ENCODE measurements around the gene RRAGB.
"Not testable (repeated sequence)": the region's sequence is repeated elsewhere in the genome, so short reads cannot be mapped to it uniquely, and the experiment has no call there.

RRAGB gene

DNA sequence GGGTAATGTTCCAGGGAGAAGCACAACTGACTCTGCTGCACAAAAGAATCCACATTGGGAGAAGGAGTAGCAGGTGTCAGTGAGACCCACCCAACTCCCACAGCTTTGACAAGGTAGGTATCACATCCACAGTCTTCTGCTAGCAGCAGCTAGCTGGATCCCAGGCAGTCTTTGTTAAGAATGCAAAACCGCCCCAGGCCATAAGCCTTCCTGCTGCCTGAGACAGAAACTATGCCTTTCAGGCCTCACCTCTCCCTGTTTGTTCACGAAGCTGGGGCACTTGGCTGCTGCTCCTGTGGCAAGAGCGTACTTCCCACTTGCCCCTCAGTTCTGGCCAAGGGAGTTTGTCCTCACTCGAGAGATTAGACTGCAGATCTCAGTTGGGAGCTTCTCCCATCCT, 21.4 kb downstream of the RRAGB start:
- TF ChIP-seq, protein P1, sequence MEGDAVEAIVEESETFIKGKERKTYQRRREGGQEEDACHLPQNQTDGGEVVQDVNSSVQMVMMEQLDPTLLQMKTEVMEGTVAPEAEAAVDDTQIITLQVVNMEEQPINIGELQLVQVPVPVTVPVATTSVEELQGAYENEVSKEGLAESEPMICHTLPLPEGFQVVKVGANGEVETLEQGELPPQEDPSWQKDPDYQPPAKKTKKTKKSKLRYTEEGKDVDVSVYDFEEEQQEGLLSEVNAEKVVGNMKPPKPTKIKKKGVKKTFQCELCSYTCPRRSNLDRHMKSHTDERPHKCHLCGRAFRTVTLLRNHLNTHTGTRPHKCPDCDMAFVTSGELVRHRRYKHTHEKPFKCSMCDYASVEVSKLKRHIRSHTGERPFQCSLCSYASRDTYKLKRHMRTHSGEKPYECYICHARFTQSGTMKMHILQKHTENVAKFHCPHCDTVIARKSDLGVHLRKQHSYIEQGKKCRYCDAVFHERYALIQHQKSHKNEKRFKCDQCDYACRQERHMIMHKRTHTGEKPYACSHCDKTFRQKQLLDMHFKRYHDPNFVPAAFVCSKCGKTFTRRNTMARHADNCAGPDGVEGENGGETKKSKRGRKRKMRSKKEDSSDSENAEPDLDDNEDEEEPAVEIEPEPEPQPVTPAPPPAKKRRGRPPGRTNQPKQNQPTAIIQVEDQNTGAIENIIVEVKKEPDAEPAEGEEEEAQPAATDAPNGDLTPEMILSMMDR (IDR thresholded peaks at IDR 0.05; ENCODE audit: control insufficient read depth, extremely low read depth, insufficient read depth): no peak
- no peak overlapping the region for H3K4me3 ChIP-seq (ENCODE audit: low read depth, low read length)
- DNase-seq (ENCODE audit: low read depth): no peak

DNA sequence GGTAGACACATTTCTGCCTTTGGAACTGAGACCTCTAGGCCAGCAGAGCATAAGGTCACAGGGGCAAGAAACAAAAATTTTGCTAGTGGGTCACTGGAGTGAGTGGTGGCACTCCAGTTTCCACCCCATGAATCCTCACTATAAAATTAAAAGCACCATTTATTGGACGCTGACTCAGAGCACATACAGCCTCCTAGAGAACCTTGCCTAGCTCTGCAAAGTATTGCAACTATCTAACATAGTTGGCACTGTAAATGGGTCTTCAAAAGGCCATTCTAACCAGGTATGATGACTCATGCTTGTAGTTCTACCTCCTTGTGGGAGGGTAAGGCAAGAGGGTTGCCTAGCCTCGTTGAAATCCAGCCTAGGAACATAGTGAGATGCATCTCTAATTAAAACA, 25.1 kb downstream of the RRAGB start:
- no peak for DNase-seq (ENCODE audit: low read depth)
- H3K4me3 ChIP-seq (ENCODE audit: low read depth, low read length): no peak overlapping the region
- TF ChIP-seq, protein P1 (IDR thresholded peaks at IDR 0.05; ENCODE audit: control insufficient read depth, extremely low read depth, insufficient read depth): no peak

DNA sequence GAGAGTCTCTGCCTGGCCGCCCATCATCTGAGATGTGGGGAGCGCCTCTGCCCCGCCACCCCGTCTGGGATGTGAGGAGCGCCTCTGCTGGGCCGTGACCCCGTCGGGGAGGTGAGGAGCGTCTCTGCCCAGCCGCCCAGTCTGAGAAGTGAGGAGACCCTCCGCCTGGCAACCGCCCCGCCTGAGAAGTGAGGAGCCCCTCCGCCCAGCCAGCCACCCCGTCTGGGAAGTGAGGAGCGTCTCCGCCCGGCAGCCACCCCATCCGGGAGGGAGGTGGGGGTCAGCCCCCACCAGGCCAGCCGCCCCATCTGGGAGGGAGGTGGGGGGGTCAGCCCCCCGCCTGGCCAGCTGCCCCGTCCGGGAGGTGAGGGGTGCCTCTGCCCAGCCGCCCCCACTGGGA, 30.9 kb downstream of the RRAGB start:
- not testable (repeated sequence) for H3K4me3 ChIP-seq (ENCODE audit: low read depth, low read length); DNase-seq (ENCODE audit: low read depth)

DNA sequence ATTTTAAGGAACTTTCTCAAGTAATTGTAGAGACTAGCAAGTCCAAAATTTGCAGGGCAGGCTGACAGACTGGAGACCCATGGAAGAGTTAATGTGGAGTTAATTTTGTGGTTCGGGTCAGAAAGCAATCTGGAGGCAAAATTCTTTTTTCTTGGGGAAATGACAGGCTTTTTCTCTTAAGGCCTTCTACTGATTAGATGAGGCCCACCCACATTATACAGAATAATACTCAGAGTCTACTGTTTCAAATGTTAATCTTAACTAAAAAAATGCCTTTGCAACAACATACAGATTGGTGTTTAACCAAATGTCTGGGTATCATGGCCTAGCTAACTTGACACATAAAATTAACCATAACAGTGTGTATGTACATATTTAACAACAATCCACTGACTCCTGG, 32.7 kb downstream of the RRAGB start:
- DNase-seq (ENCODE audit: low read depth): no peak
- TF ChIP-seq, protein P1 (IDR thresholded peaks at IDR 0.05; ENCODE audit: control insufficient read depth, extremely low read depth, insufficient read depth): no peak
- no peak overlapping the region for H3K4me3 ChIP-seq (ENCODE audit: low read depth, low read length)

DNA sequence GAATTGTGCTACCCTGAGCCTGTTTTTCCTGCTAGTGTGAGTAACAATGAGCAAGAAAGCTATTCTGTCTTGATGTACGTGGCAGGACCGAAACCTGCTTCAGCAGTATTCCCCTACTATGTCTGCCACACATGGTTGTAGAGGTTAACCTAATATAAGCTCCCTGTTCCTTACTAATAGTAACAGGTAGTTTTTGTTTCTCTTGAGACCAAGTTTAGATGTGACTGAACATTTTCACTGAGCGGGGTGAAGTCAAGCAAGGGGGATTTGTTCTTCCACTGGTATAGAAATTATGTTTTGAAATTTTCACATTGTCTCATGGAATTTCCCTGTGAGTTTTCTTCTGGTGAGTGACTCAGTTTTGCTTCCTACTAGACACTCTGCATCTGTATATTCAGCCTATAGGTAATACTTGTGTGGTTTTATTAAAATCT, 37.3 kb downstream of the RRAGB start:
- DNase-seq (ENCODE audit: low read depth): no peak
- TF ChIP-seq, protein P1 (IDR thresholded peaks at IDR 0.05; ENCODE audit: control insufficient read depth, extremely low read depth, insufficient read depth): no peak
- no peak overlapping the region for H3K4me3 ChIP-seq (ENCODE audit: low read depth, low read length)

DNA sequence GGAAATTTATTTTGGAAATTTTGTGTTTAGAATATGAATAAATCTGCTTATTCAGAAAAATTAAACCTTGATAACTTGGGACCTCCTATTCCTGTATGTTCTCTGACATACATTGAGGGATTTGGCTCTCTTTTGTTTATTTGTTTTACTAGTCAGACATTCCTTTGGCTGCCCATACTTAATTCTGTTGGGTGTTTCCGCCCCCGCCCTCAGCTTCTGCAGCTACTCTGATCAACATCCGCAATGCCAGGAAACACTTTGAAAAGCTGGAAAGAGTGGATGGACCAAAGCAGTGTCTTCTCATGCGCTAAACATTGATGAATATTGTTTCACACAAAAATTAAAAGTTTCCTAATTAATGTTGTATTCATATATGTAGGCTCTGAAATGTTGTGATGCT, 40.5 kb downstream of the RRAGB start:
- no peak for DNase-seq (ENCODE audit: low read depth)
- TF ChIP-seq, protein P1 (IDR thresholded peaks at IDR 0.05; ENCODE audit: control insufficient read depth, extremely low read depth, insufficient read depth): no peak

DNA sequence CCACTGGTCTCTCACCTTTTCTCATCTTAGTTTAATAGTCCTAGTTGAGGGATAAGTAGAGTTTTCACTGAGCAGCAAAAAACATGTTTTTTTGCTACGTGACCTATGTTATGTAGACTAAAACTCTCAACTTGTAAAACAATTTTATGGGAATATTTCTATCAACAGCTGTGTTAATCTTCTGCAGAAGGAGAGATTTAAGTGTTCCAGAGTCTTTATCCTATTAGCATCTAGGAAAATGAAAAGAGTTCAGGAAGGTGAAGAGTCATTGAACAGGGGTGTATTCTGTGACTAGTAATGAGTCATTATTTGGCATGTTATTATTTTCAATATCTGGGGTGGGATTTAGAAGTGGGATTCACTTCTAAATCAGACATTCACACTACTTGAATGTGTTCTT, 41.9 kb downstream of the RRAGB start:
- DNase-seq (ENCODE audit: low read depth): no peak
- TF ChIP-seq, protein P1 (IDR thresholded peaks at IDR 0.05; ENCODE audit: control insufficient read depth, extremely low read depth, insufficient read depth): no peak
- H3K4me3 ChIP-seq (ENCODE audit: low read depth, low read length): no peak overlapping the region

More for the DNA sequence above, 40.5 kb downstream of the RRAGB start:
- no peak overlapping the region for H3K4me3 ChIP-seq (ENCODE audit: low read depth, low read length)
